ENCODE measurements around the gene TTC7B.

- no peak for TF ChIP-seq CTCF (IDR thresholded peaks at IDR 0.05)
- TF ChIP-seq EZH2 (IDR thresholded peaks at IDR 0.05), result no peak
- no peak for TF ChIP-seq EZH2phosphoT487 (IDR thresholded peaks at IDR 0.05)
These were observed 251.7 kb downstream of the TTC7B start for GRCh38 chr14:90564496-90564895.

All from neural progenitor cell (in vitro differentiated cells).